ENCODE results near the gene ZNF740. TPM values are rescaled to one million over a fixed set of nuclear protein-coding genes. Genes with fewer than 3 reads are reported as not detected.

Gene ZNF740, protein sequence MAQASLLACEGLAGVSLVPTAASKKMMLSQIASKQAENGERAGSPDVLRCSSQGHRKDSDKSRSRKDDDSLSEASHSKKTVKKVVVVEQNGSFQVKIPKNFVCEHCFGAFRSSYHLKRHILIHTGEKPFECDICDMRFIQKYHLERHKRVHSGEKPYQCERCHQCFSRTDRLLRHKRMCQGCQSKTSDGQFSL
- total RNA-seq = 10 to 100 TPM; 14.9 to 27.7 (median 17.4) TPM

- ATAC-seq = peak; percentile 99
- H3K36me3 ChIP-seq = peaks cover 0 to 37% of the 10 kb centered on the region in 2 donors
- 0% methylated on average over 1 to 9 of the region's 70 CpGs for WGBS, 2 donors (ENCODE audit: low coverage in 1 of 2)
- no peaks in the 10 kb centered on the region for H3K27me3 ChIP-seq
- H3K9me3 ChIP-seq = no peaks in the 10 kb centered on the region
- peak within 1 kb of the TSS; percentile 88 to 98 (median 95) for H3K27ac ChIP-seq
- H3K4me1 ChIP-seq = peaks cover 5 to 60% (median 36%) of the 10 kb centered on the region in 3 donors
- TF ChIP-seq EP300 (IDR thresholded peaks at IDR 0.05) = no peak
- TF ChIP-seq, protein P1, sequence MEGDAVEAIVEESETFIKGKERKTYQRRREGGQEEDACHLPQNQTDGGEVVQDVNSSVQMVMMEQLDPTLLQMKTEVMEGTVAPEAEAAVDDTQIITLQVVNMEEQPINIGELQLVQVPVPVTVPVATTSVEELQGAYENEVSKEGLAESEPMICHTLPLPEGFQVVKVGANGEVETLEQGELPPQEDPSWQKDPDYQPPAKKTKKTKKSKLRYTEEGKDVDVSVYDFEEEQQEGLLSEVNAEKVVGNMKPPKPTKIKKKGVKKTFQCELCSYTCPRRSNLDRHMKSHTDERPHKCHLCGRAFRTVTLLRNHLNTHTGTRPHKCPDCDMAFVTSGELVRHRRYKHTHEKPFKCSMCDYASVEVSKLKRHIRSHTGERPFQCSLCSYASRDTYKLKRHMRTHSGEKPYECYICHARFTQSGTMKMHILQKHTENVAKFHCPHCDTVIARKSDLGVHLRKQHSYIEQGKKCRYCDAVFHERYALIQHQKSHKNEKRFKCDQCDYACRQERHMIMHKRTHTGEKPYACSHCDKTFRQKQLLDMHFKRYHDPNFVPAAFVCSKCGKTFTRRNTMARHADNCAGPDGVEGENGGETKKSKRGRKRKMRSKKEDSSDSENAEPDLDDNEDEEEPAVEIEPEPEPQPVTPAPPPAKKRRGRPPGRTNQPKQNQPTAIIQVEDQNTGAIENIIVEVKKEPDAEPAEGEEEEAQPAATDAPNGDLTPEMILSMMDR (IDR thresholded peaks at IDR 0.05) = no peak
- peak; percentile 83 for TF ChIP-seq POLR2AphosphoS5 (IDR thresholded peaks at IDR 0.05)
- TF ChIP-seq POLR2A (IDR thresholded peaks at IDR 0.05) = peak; percentile 54 to 85
- H3K4me3 ChIP-seq = peak within 1 kb of the TSS; percentile 67 to 91
Observed at GRCh38 chr12:53180220-53180930, at the start of gene ZNF740, which contains the start of gene CSAD. TSS of gene ZNF740 (plus strand) at chr12:53180722. CDS start at chr12:53181984, 1,262 bp downstream. TSS of gene CSAD (minus strand) at chr12:53180925. CDS start at chr12:53173470, 7,455 bp downstream.

GRCh38 chr12:53131844-53132243 lies 48.7 kb upstream of the ZNF740 start:
- no peaks in the 10 kb centered on the region for H3K36me3 ChIP-seq
- no peaks in the 10 kb centered on the region for H3K27me3 ChIP-seq
- TF ChIP-seq, protein P1 (IDR thresholded peaks at IDR 0.05) = no peak
- no peak for TF ChIP-seq EP300 (IDR thresholded peaks at IDR 0.05)
- no peak for TF ChIP-seq POLR2A (IDR thresholded peaks at IDR 0.05)
- TF ChIP-seq POLR2AphosphoS5 (IDR thresholded peaks at IDR 0.05) = no peak
- no peak overlapping the region for H3K27ac ChIP-seq
- no peak for ATAC-seq
- no peak overlapping the region for H3K4me3 ChIP-seq
- 86 to 100% methylated on average over 1 of the region's 2 CpGs for WGBS, 2 donors (ENCODE audit: low coverage in 1 of 2)
- no peaks in the 10 kb centered on the region for H3K4me1 ChIP-seq
- H3K9me3 ChIP-seq = peaks cover 0 to 5% (median 0%) of the 10 kb centered on the region in 3 donors

GRCh38 chr12:53133722-53134121 lies 46.8 kb upstream of the ZNF740 start:
- no peak for ATAC-seq
- Histone ChIP-seq H3K4me1 (no peaks in the 10 kb centered on the region), H3K9me3 (peaks cover 0 to 8% (median 0%) of the 10 kb centered on the region in 3 donors), H3K27ac (no peak overlapping the region), H3K27me3 (no peaks in the 10 kb centered on the region), H3K4me3 (no peak overlapping the region), H3K36me3 (no peaks in the 10 kb centered on the region)
- TF ChIP-seq EP300 (IDR thresholded peaks at IDR 0.05) = no peak
- no peak for TF ChIP-seq POLR2AphosphoS5 (IDR thresholded peaks at IDR 0.05)
- TF ChIP-seq, protein P1 (IDR thresholded peaks at IDR 0.05) = no peak
- no peak for TF ChIP-seq POLR2A (IDR thresholded peaks at IDR 0.05)
- 82 to 90% methylated on average over 3 of the region's 3 CpGs for WGBS, 2 donors (ENCODE audit: low coverage in 1 of 2)

GRCh38 chr12:53143355-53143754 lies 37.2 kb upstream of the ZNF740 start:
- no peaks in the 10 kb centered on the region for H3K27me3 ChIP-seq
- ATAC-seq = no peak
- WGBS, 2 donors (ENCODE audit: low coverage in 1 of 2) = 82 to 86% methylated on average over 4 of the region's 4 CpGs

More at GRCh38 chr12:53143355-53143754, 37.2 kb upstream of the ZNF740 start:
- Histone ChIP-seq H3K9me3 (no peaks in the 10 kb centered on the region), H3K36me3 (no peaks in the 10 kb centered on the region), H3K27ac (no peak overlapping the region), H3K4me1 (no peaks in the 10 kb centered on the region), H3K4me3 (no peak overlapping the region)
- TF ChIP-seq EP300 (IDR thresholded peaks at IDR 0.05) (no peak), POLR2A (IDR thresholded peaks at IDR 0.05) (no peak), POLR2AphosphoS5 (IDR thresholded peaks at IDR 0.05) (no peak)
- TF ChIP-seq, protein P1 (IDR thresholded peaks at IDR 0.05) = no peak

Measured in gastroesophageal sphincter (tissue), 4 donors.